HG02852 (cell line): Measurements from ENCODE around the gene PRR33.

ENCODE experiments used
- ATAC-seq: cut with Tn5 transposase; IDR thresholded peaks from one replicate; pipeline ENCODE4 v1.9.1; 2021; ENCODE audit warnings: mild to moderate bottlenecking, moderate library complexity; ENCODE audit not compliant: unreplicated experiment

The PRR33 gene

DNA sequence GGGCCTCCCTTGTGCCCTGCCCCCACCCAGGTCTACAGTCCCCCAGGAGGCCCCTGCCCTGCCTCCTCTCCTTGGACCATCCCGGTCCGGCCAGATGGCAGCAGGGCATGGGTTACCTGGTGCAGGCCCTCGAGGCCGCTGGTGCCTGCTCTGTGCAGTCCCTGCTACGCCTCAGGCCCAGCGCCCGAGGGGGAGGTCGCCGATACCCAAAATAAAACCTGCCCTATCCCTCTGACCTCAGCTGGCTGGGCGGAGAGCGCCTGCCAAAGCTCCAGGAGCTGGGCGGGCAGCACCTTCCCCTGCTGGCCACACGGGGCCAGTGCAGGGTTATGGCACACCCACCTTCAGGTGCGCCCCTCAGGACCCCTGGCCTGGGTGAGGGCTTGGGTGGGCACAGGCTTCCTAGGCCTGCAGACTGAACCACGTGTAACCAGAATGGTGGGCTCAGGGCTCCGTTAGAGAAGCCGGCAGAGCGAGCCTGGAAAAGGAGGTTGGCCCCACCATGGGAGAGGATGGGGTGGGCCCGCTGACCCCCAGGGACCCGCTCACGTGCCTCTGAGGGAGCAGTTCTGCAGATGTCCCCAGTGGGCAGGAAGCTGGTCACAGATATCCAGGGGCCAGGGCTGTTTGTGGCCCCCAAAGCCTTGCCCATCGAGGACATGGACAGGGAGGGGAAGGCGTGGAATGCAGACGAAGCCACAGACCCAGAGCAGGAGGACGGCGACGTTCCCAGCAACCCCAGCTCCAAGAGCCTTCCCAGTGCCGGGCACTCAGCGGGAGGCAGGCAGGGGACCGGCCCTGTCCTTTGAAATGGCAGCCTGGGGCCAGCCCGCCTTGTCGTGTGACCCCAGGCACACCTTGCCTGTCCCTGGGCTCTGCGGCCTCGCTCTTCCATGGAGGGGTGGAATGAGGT, 26.1 kb upstream of the PRR33 start:
- no peak for ATAC-seq

DNA sequence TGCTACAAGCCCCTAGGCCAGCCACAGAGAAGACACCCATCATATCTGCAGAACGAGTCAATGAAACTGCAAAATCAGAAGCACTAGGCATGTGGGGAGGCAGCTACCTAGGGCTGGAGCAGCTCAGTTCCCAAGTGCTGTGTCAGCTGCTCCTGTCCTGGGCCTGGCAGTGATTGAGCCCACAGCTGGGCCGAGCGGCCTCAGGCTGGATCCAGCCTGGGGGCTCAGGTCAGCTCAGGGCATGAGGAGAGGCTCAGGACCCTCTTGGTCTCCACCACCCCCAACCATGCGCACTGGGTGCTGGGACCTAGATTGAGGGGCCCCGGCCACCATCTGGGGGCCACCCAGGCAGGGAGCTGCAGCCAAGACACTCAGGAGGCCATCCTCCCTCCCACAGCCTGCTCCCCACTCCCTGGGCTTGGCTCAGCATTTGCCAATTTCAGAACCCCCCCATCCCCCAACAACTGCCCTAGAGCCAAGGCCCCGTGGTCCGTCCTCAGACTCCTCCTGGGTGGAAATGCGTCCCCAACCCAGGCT, 25.4 kb upstream of the PRR33 start:
- ATAC-seq = no peak

DNA sequence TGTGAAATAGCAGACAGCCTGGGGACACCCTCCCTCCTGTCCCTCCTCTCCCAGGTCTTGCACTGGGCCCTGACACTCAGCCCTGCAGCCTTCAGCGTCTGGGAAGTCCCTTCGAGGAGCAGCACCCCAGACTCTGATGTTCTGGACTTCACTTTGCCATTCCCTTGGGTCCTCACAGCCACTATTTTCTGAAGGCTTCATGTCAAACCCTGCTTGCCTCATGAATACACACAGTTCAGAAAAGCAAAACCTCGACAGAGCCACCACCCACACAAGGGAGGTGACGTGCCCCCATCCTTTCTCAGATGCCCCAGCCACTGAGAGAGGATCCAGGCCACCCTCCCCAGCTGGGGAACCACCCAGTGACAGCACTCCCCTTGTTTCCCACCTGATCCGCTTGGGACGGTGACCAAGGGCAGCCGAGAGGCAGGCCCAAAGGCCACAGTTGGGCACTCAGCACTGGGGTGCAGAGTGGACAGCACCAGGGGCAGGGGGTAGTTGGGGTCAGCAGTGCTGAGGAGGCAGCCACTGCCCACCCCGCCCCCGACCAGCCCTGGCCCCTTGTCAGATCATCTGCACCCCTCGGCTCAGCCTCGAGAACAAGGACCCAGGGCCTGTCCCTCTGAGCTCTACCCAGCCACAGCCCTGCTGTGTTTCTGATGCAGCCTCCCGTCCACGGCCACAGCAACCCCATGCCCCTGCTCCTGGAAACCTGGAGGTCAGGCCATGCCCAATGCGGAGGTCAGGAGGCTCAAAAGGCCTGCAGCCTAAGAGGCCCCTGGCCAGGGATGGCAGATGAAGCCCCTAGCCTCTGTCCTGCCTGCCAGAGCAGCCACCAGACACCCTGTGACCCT, 24.7 kb upstream of the PRR33 start:
- no peak for ATAC-seq

DNA sequence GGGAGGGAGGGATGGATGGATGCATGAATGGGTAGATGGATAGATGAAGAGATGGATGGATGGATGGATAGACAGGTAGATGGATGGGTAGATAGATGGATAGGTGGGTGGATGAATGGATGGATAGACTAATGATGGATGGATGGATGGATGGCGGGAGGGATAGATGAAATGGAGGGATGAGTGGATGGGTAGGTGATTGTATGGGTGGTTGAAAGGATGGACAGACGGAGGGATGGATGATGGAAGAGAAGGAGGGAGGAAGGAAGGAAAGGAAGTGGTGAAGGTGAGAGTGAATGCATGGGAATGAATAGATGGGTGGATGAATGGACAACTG, 24.1 kb upstream of the PRR33 start:
- no peak for ATAC-seq

DNA sequence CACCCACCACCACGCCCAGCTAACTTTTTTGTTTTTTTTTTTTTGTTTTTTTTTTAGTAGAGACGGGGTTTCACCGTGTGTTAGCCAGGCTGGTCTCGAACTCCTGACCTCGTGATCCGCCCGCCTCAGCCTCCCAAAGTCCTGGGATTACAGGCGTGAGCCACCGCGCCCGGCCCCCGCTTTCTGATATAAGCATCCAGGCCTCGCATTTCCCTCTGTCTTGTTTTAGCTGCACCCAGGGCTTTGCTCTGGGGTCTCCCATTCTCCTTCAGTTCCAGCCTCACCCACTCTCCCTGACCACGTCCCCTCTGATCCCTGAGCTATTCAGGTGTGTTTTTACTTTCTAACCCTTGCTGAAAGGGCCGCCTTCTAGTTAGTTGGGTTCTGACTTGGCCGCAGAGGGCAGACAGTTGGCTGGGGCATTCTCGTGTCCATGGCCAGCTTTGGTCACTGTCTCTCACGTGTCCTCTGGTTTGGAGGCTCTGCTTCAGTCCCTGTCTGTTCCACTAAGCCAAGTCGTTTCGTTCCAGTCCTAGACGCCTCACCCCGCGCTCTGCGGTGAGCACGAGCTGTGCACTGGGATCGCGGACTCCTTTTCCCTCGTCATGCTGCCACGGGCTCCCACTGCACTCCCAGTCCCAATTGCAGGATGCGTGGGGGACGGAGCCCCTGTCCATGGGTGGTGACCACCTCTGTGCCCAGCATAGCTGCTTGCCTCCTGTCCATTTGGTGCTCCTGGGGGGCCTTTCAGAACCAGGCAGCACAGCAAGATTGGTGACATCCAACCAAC, 21.8 kb upstream of the PRR33 start:
- ATAC-seq = no peak

DNA sequence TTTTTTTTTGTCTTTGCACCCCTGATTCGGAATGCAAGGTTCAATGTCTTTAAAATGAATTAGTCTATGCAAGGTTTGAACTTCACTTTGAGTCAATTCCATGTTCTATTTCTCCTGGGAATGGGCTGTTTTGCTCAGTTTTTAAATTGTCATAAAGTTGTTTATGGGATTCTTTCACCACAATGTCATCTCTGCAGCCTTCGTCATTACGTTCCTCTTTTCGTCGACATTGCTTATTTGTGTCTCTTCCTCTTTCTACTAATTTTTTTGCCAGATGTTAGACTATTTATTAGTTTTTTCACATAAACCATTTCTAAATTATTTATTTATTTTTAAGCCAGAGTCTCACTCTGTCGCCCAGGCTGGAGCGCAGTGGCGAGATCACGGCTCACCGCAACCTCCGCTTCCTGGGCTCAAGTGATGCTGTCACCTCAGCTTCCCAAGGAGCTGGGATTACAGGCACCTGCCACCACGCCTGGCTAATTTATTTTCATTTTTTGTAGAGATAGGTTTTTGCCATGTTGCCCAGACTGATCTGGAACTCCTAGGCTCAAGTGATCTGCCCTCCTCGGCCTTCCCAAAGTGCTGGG, 20.7 kb upstream of the PRR33 start:
- no peak for ATAC-seq

DNA sequence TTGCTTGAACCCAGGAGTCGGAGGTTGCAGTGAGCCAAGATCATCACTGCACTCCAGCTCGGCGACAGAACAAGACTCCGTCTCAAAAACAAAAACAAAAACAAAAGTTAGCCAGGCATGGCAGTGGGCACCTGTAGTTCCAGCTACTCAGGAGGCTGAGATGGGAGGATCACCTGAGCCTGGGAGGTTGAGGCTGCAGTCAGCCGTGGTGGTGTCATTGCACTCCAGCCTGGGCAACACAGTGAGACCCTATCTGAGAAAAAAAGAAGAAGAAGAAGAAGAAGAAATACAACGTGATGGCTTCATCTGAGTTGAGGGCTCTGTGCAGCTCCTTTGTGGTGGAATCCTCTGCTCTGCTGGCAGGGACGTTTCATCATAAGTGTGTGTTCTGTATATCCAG, 17.8 kb upstream of the PRR33 start:
- ATAC-seq = no peak

DNA sequence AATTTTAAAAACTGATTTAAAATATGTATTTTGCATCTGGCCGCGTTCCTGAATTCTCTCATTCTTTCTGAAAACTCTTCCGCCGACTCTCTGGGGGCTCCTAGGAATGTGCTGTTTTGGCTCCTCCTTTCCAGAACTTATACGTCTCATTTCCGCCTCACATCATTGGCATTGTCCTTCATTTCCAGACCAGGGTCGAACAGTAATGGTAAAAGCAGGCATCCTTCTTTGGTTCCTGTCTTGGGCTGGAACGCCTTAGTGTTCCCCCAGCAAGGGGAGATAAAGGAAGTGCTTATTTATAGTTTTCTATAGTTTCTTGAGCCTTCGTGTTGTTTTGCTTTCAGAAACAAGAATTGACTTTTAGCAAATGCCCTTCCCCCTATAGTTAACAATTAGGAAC, 16.9 kb upstream of the PRR33 start:
- no peak for ATAC-seq

DNA sequence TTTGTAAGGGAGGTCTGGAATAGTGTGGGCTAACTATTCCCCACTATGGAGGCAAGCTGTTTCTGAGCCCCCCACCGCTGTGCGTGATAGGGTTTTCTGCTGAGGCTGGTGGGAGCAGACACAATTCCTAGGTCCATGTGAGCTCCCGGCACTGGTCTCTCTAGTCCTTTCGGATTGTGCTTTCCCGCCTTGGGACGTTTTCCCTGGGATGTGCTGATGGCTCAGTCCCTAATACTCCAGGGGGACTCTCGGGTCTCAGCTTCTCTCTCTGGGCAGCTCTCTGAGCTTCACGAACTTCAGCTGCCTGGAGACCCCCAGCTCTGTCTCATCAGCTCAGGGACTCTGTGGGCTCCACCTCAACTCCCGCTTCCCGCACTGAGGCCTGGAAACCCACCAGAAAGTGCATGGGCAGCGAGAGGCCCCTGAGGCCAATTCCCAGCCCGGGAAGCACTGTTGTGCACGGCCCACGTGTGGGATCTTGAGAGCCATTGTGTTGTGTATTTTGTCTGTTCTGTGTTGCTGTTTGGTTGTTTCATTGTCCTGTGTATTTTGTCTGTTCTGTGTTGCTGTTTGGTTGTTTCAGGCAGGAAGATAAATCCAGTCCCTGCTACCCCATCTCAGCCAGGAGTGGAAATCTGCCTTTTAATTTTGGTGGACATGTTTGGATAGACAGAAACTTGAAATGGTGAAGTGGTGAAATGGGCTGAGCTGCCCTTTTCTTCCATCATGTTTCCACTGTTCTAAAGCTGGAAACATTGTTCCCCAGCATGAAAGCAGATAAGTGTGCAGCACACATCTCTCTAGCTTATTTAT, 15.1 kb upstream of the PRR33 start:
- no peak for ATAC-seq

DNA sequence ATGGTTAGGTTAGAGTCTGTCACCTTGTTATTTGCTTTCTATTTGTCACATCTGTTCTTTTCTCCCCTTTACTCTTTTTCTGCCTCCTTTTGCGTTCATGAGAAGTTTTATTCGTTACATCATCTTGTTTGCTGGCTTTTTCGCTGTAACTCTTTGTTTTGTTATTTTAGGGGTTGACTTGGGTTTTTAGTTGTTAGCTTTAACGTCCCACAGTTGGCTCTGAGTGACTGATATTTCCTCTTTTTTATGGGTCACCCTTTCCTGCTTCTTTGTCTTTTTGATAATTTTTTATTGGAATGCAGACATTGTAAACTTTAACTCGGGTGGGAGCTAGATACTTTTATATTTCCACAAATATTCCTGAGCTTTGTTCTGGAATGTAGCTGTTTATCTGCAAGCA, 14.5 kb upstream of the PRR33 start:
- ATAC-seq = no peak

DNA sequence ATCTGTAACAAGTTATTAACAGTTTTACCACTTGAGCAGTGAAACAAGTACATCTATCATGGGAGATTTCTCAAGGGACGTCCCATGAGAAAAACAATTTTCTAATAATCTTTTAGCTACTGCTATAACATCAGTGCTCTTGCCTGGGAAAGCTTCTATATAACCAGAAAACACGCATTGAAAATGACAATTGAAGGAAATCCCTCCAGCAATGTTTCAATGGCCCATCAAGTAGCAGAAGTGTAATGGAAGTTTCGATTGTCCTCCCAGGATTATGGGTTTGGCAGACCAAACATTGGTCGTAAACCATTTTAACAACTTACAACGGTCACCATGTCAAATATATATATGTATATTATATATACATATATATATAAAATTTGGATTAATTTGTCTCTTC, 8.0 kb upstream of the PRR33 start:
- ATAC-seq = no peak

DNA sequence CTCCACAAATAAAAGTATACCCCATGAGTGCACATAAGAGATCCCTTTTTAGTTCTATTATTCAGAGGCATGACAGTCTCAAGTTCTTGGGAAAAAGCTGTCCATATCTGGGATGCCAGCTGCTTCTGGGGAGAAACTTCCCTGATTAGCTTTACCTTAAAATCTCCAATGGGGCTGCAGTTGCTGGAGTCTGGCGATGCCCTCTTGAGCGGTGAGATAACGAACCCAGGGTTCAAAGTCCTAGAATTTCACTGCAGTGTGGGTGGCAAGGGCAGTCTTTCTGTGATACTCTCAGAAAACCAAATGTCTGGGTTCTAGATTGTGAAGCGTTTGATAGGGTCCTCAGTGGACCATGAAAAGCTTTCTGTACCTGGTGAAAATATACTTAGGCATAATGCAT, 7.4 kb upstream of the PRR33 start:
- ATAC-seq = no peak

DNA sequence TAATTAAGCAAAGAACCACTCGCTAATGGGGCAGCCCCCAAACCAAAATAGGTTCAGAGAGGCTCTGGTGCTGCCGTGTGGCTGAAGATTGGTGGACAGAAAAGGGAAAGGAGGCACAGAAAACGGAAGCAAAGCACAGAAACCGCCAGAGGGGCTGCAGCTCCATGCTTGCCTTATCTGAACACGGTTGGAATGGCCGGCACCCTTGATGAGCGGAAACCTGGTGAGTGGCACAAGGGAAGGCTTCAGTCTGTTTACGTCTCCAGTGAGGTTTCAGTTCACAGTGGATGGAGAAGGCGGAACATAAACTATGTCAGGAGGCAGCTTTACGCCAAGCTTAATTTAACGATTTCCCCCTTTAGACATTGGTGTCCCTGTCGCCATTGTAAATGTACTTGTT, 5.2 kb upstream of the PRR33 start:
- no peak for ATAC-seq

DNA sequence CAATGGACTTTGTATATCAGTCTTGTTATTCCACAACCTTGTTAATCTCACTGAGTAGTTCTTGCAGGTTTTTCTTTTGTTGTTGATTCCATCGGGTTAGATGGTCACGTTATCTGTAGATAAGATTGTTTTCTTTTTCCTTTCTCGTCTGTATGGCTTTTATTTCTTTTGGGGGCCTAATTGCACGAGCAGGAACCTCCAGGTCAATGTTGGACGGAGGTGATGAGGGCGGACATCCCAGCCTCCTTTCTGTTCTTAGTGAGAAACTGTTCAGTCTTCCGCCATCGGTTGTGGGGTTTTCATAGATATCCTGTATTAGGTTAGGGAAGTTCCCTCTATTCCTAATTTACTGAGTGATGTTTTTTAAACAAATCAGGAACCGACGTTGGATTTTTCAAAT, 4.8 kb upstream of the PRR33 start:
- ATAC-seq = no peak

DNA sequence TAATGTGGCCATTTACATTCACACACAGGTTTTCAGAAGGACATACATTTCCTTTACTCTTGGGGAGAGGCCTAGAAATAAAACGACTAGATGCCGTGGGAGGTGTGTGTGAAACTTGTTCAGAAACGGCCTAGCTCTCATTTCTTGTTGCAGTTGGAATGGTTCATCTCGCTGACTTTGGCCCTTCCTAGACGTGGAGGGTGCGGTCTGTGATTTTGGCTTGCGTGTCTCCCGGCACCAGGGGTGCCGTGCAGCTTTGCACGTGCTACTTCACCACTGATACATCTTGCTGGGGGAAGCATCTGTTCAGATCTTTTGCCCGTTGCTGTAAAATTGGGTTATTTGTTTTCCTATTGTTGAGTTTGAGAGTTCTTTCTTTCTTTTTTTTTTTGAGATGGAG, 3.1 kb upstream of the PRR33 start:
- ATAC-seq = no peak

DNA sequence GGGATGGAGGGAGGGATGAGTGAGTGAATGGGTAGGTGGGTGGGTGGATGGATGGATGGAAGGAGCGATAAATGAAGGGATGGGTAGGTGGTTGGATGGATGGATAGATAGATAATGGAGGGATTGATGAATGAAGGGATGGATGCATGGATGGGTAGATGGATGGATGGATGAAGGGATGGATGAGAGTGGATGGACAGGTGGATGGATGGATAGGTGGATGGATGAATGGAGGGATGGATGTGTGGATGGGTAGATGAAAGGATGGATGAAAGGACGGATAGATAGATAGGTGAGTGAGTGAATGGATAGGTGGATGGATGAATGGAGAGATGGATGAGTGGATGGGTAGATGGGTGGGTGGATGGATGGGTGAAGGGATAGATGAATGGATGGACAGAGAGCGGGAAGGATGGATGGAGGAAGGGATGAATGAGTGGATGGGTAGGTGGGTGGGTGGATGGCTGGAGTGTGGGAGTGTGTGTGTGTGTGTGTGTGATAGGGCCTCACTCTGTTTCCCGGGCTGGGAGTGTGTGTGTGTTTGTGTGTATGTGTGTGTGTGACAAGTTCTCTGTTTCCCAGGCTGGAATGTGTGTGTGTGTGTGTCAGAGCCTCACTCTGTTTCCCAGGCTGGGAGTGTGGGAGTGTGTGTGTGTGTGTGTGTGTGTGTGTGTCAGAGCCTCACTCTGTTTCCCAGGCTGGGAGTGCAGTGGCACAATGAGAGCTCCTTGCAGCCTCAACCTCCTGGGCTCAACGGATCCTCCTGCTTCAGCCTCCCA, 2.1 kb upstream of the PRR33 start:
- ATAC-seq = no peak

DNA sequence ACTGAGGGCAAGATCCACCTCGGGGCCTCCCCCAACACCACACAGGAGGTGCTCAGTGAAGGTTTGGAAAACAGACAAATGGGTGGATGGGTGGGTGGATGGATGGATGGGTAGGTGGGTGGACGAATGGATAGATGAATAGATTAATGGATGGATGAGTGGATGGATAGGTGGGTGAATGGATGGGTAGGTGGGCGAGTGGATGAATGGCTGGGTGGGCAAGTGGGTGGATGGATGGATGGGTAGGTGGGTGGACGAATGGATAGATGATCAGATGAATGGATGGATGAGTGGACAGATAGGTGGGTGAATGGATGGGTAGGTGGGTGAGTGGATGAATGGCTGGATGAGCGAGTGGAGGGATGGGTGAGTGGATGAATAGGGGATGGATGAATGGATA, 863 bp upstream of the PRR33 start:
- no peak for ATAC-seq

DNA sequence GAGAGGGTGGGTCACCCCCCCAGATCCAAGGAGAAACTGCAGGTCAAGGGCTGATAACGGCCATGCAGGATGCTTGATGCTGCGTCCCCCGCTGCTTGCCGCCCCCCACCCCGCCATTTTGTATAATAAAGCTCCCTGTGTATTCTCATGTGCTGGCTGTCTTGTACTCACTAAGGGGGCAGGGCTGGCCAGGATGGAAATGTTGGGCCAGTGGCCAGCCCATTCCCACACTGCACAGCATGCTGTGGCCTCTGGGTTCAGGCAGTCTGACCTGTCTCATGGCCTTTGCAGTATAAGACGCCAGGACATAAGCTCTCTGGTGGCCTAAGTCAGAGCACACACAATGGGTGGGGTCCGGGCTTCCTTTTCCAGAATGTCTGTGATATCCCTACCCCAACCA, 421 bp upstream of the PRR33 start:
- ATAC-seq = no peak
